PFSK-1 (cell line): ENCODE measurements around the gene KIF26A.

Experiments
- FOXP2 ChIP-seq: optimal IDR thresholded peaks from 2 replicates; pipeline ENCODE3; 2011; ENCODE audit warnings: borderline replicate concordance, control low read depth, inconsistent platforms; ENCODE audit not compliant: insufficient read depth; ENCODE audit errors: extremely low read length, extremely low read depth
- POLR2AphosphoS5 ChIP-seq: IDR thresholded peaks from 2 replicates; pipeline ENCODE4 v1.6.1; 2012; ENCODE audit warnings: low read depth, mild to moderate bottlenecking, control low read depth, low read length, moderate library complexity
- REST ChIP-seq, 2 experiments: IDR thresholded peaks; 2 replicates each; pipeline versions ENCODE4 v1.6.1 to v1.8.0; 2011 to 2012; ENCODE audit warnings: low read depth in 2 of 2, low read length in 2 of 2, control low read depth in 1 of 2, inconsistent platforms in 1 of 2, mild to moderate bottlenecking in 1 of 2, moderate library complexity in 1 of 2; ENCODE audit not compliant: insufficient read depth in 1 of 2
- SIN3A ChIP-seq: IDR thresholded peaks from 2 replicates; pipeline ENCODE4 v1.6.1; 2012; ENCODE audit warnings: mild to moderate bottlenecking, low read length, moderate library complexity, borderline replicate concordance; ENCODE audit not compliant: insufficient read depth
- TAF1 ChIP-seq: IDR thresholded peaks from 2 replicates; pipeline ENCODE4 v1.6.1; 2012; ENCODE audit warnings: low read length, control low read depth, borderline replicate concordance; ENCODE audit not compliant: insufficient read depth

KIF26A gene

DNA sequence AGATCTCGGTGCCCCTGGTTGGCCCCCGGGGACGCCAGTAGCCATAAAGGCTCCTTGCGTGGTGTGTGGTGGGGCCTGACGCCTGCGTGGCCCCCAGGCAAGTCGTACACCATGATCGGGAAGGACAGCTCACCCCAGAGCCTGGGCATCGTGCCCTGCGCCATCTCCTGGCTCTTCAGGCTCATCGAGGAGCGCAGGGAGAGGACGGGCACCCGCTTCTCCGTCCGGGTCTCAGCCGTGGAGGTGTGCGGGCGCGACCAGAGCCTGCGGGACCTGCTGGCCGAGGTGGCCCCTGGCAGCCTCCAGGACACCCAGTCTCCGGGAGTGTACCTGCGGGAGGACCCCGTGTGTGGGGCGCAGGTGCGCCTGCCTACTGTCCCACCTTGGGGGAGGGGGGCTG, 34.5 kb downstream of the KIF26A start:
- TF ChIP-seq REST (IDR thresholded peaks at IDR 0.05; ENCODE audit: insufficient read depth in 1 of 2, low read depth in 2 of 2, low read length in 2 of 2), result no peak
- TF ChIP-seq SIN3A, result no peak
- TF ChIP-seq TAF1, result no peak
- TF ChIP-seq POLR2AphosphoS5, result no peak
- no peak for TF ChIP-seq FOXP2

DNA sequence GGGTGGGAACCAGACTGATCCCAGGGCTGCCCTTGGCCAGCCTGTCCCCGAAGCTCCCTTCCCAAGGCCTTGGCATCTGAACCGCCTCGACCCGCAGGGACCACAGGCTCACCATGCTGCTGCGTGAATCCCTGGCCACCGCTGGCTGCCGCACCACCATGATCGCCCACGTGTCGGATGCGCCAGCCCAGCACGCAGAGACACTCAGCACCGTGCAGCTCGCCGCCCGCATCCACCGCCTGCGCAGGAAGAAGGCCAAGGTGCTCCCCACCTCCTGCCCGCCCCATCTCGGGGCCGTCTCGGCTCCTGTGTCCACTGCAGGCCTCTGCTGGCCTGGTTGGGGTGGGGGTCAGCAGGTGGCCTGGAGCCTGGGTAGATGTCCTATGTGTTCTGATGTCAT, 35.7 kb downstream of the KIF26A start:
- TF ChIP-seq FOXP2 (no peak), TAF1 (no peak), REST (IDR thresholded peaks at IDR 0.05; ENCODE audit: insufficient read depth in 1 of 2, low read depth in 2 of 2, low read length in 2 of 2) (no peak)

DNA sequence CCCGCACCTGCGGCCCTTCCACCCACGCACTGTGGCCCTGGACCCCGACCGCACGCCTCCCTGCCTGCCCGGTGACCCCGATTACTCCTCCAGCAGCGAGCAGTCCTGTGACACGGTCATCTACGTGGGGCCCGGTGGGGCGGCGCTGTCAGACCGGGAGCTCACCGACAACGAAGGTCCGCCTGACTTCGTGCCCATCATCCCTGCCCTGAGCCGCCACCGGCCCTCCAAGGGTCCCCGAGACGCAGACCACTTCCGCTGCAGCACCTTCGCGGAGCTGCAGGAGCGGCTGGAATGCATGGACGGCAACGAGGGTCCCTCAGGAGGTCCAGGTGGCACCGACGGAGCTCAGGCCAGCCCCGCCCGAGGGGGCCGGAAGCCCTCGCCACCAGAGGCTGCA, 36.7 kb downstream of the KIF26A start:
- TF ChIP-seq REST (IDR thresholded peaks at IDR 0.05; ENCODE audit: insufficient read depth in 1 of 2, low read depth in 2 of 2, low read length in 2 of 2) (no peak), POLR2AphosphoS5 (no peak), FOXP2 (no peak), SIN3A (no peak), TAF1 (no peak)

DNA sequence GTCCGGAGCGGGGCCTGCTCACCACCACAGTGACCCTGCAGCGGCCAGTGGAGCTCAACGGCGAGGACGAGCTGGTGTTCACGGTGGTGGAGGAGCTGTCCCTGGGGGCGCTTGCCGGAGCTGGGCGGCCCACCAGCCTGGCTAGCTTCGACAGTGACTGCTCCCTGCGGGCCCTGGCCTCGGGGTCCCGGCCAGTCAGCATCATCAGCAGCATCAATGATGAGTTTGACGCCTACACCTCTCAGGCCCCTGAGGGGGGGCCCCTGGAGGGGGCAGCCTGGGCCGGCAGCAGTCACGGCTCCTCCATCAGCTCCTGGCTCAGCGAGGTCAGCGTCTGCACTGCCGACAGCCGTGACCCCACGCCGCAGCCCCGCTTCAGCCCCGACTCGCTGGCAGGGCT, 37.4 kb downstream of the KIF26A start:
- TF ChIP-seq REST (IDR thresholded peaks at IDR 0.05; ENCODE audit: insufficient read depth in 1 of 2, low read depth in 2 of 2, low read length in 2 of 2) (no peak), POLR2AphosphoS5 (no peak), TAF1 (no peak), SIN3A (no peak), FOXP2 (no peak)

DNA sequence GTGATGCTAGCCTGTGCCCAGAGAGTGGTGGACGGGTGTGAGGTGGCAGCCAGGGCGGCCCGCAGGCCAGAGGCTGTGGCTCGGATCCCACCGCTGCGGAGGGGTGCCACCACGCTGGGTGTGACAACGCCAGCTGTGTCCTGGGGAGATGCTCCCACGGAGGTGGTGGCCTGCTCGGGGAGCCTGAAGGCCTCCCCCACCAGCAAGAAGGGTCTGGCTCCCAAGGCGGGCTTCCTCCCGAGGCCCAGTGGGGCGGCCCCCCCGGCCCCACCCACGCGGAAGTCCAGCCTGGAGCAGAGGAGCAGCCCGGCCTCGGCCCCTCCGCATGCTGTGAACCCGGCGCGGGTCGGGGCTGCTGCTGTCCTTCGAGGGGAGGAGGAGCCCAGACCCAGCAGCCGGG, 38.2 kb downstream of the KIF26A start:
- TF ChIP-seq FOXP2, result no peak
- no peak for TF ChIP-seq SIN3A
- TF ChIP-seq REST (IDR thresholded peaks at IDR 0.05; ENCODE audit: insufficient read depth in 1 of 2, low read depth in 2 of 2, low read length in 2 of 2), result no peak
- TF ChIP-seq TAF1, result no peak
- no peak for TF ChIP-seq POLR2AphosphoS5
